NT2/D1 (cell line): ENCODE results near the gene NPSR1.
"Not testable (repeated sequence)": the region's sequence is repeated elsewhere in the genome, so short reads cannot be mapped to it uniquely, and the experiment has no call there.

Source experiments
- DNase-seq: peaks from one replicate; pipeline ENCODE4 v3.0.0-alpha.2; 2011; ENCODE audit warnings: low read depth, low spot score
- H3K27me3 ChIP-seq: 2 replicates; pipeline ENCODE4 v1.6.0; 2011; ENCODE audit warnings: mild to moderate bottlenecking; ENCODE audit not compliant: insufficient read length, insufficient read depth
- H3K36me3 ChIP-seq: 2 replicates; pipeline ENCODE4 v1.6.1; 2011; ENCODE audit warnings: mild to moderate bottlenecking, low read length, mixed read lengths; ENCODE audit not compliant: insufficient read depth, insufficient read length
- H3K4me1 ChIP-seq: 2 replicates; pipeline ENCODE4 v1.5.1; 2011; ENCODE audit not compliant: insufficient read depth, insufficient read length
- H3K4me3 ChIP-seq: 2 replicates; pipeline ENCODE4 v1.5.1; 2011; ENCODE audit warnings: low read depth; ENCODE audit not compliant: insufficient read length
- H3K9ac ChIP-seq: 2 replicates; pipeline ENCODE4 v1.6.0; 2011; ENCODE audit warnings: low read depth; ENCODE audit not compliant: insufficient read length
- H3K9me3 ChIP-seq: 2 replicates; pipeline ENCODE4 v1.5.1; 2011; ENCODE audit warnings: mild to moderate bottlenecking, low read length; ENCODE audit not compliant: insufficient read depth
- SUZ12 ChIP-seq: IDR thresholded peaks from 2 replicates; pipeline ENCODE4 v1.6.1; 2011; ENCODE audit not compliant: insufficient read length, insufficient read depth; ENCODE audit errors: extremely low read depth
- YY1 ChIP-seq: IDR thresholded peaks from 2 replicates; pipeline ENCODE4 v1.6.1; 2011; ENCODE audit not compliant: insufficient read length, insufficient read depth
- ZNF274 ChIP-seq: IDR thresholded peaks from 2 replicates; pipeline ENCODE4 v1.6.1; 2011; ENCODE audit warnings: mild to moderate bottlenecking, low read depth, low read length

NPSR1 gene

GRCh38 chr7:34875481-34875880, 217.5 kb downstream of the NPSR1 start:
- peaks cover 2% of the 10 kb centered on the region for H3K4me1 ChIP-seq
- H3K9ac ChIP-seq: no peak overlapping the region
- H3K9me3 ChIP-seq: no peaks in the 10 kb centered on the region; the same call in 1 of the 2 replicates
- no peaks in the 10 kb centered on the region for H3K27me3 ChIP-seq
- no peaks in the 10 kb centered on the region for H3K36me3 ChIP-seq
- no peak for DNase-seq
- H3K4me3 ChIP-seq: no peak overlapping the region
- no peak for TF ChIP-seq YY1
- no peak for TF ChIP-seq SUZ12
- no peak for TF ChIP-seq ZNF274

GRCh38 chr7:34878944-34879735, 221.1 kb downstream of the NPSR1 start:
- not testable (repeated sequence) for H3K4me3 ChIP-seq, H3K27me3 ChIP-seq, DNase-seq, H3K9ac ChIP-seq, H3K36me3 ChIP-seq, H3K9me3 ChIP-seq, H3K4me1 ChIP-seq

GRCh38 chr7:34879871-34880270, 221.9 kb downstream of the NPSR1 start:
- no peaks in the 10 kb centered on the region for H3K36me3 ChIP-seq

GRCh38 chr7:34883855-34884254, 225.8 kb downstream of the NPSR1 start:
- not testable (repeated sequence) for DNase-seq, H3K36me3 ChIP-seq, H3K9me3 ChIP-seq, H3K4me3 ChIP-seq, H3K9ac ChIP-seq, H3K27me3 ChIP-seq, H3K4me1 ChIP-seq

More at GRCh38 chr7:34879871-34880270, 221.9 kb downstream of the NPSR1 start:
- Histone ChIP-seq H3K27me3 (no peaks in the 10 kb centered on the region), H3K4me1 (peaks cover 2% of the 10 kb centered on the region), H3K9ac (no peak overlapping the region), H3K4me3 (no peak overlapping the region), H3K9me3 (peaks cover 7% of the 10 kb centered on the region; the same call in 1 of the 2 replicates)
- no peak for DNase-seq
- no peak for TF ChIP-seq SUZ12
- TF ChIP-seq YY1: no peak
- no peak for TF ChIP-seq ZNF274

GRCh38 chr7:34886856-34887255, 228.8 kb downstream of the NPSR1 start:
- H3K4me1 ChIP-seq: no peaks in the 10 kb centered on the region
- H3K27me3 ChIP-seq: no peaks in the 10 kb centered on the region
- peaks cover 7% of the 10 kb centered on the region; the same call in 1 of the 2 replicates for H3K9me3 ChIP-seq
- DNase-seq: no peak
- TF ChIP-seq YY1: no peak
- TF ChIP-seq SUZ12: no peak
- no peak for TF ChIP-seq ZNF274
- H3K9ac ChIP-seq: no peak overlapping the region
- no peak overlapping the region for H3K4me3 ChIP-seq
- H3K36me3 ChIP-seq: no peaks in the 10 kb centered on the region

GRCh38 chr7:34889951-34890350, 231.9 kb downstream of the NPSR1 start:
- no peak for DNase-seq
- TF ChIP-seq ZNF274 (no peak), YY1 (no peak), SUZ12 (no peak)
- Histone ChIP-seq H3K9me3 (peaks cover 14% of the 10 kb centered on the region), H3K4me3 (no peak overlapping the region), H3K36me3 (no peaks in the 10 kb centered on the region), H3K9ac (no peak overlapping the region), H3K4me1 (no peaks in the 10 kb centered on the region), H3K27me3 (no peaks in the 10 kb centered on the region)

GRCh38 chr7:34895202-34895601, 237.2 kb downstream of the NPSR1 start:
- Histone ChIP-seq H3K27me3 (no peaks in the 10 kb centered on the region), H3K4me1 (peaks cover 3% of the 10 kb centered on the region), H3K9ac (no peak overlapping the region), H3K9me3 (peaks cover 39% of the 10 kb centered on the region), H3K36me3 (no peaks in the 10 kb centered on the region), H3K4me3 (no peak overlapping the region)
- TF ChIP-seq SUZ12: no peak
- TF ChIP-seq YY1: no peak
- no peak for TF ChIP-seq ZNF274
- DNase-seq: no peak
